Calu3 (cell line): ENCODE data around the gene MED31. TPM values are rescaled to one million over a fixed set of nuclear protein-coding genes. Genes with fewer than 3 reads are reported as not detected.

ENCODE experiments used
- BruUV-seq: library from RNA; stranded (reverse); fragments of 400-500 nt; replicated peaks from 2 replicates; lab custom pipeline; 2021; lab: Mats Ljungman, UMichigan
- CTCF ChIA-PET: fragments of 300-600 bp; sonication (Branson Sonifier 250); formaldehyde crosslinking; loops from one replicate; lab custom pipeline; 2022; ENCODE audit warnings: antibody characterized with exemption; lab: Charles Lee
- DNase-seq: peaks from one replicate; pipeline ENCODE4 v3.0.0; 2022
- H3K27ac Mint-ChIP-seq: one replicate; pipeline ENCODE4 v1.8.0; 2022; ENCODE audit warnings: mixed read lengths; ENCODE audit not compliant: unreplicated experiment
- H3K27me3 Mint-ChIP-seq: one replicate; pipeline ENCODE4 v1.8.0; 2022; ENCODE audit warnings: mixed read lengths; ENCODE audit not compliant: unreplicated experiment
- H3K36me3 Mint-ChIP-seq: one replicate; pipeline ENCODE4 v1.8.0; 2022; ENCODE audit warnings: mild to moderate bottlenecking, moderate library complexity, mixed read lengths; ENCODE audit not compliant: insufficient read depth, unreplicated experiment
- H3K4me1 Mint-ChIP-seq: one replicate; pipeline ENCODE4 v1.8.0; 2022; ENCODE audit warnings: mild to moderate bottlenecking, low read depth, mixed read lengths; ENCODE audit not compliant: unreplicated experiment
- H3K4me3 Mint-ChIP-seq: one replicate; pipeline ENCODE4 v1.8.0; 2022; ENCODE audit warnings: mild to moderate bottlenecking, low read depth, moderate library complexity, mixed read lengths; ENCODE audit not compliant: unreplicated experiment
- H3K9me3 Mint-ChIP-seq: one replicate; pipeline ENCODE4 v1.8.0; 2022; ENCODE audit warnings: low read depth, mixed read lengths; ENCODE audit not compliant: unreplicated experiment
- CTCF ChIP-seq: fragments of 200-600 bp; IDR thresholded peaks from one replicate; pipeline ENCODE4 v1.8.0; 2022; ENCODE audit warnings: antibody characterized with exemption; ENCODE audit not compliant: unreplicated experiment
- intact Hi-C: fragments of 100-400 bp; cut with micrococcal nuclease; formaldehyde crosslinking; loops from one replicate; pipeline ENCODE4 v1.10.0; 2022; ENCODE audit not compliant: unreplicated experiment
- total RNA-seq: library from RNA; stranded (reverse); gene quantifications from 2 replicates; pipeline ENCODE4 v1.2.3, GENCODE V29; 2022

MED31 gene
- total RNA-seq, 1 experiment from 2014 or later, result 19.9 TPM

GRCh38 chr17:6684460-6684783 is 33.0 kb upstream of the MED31 start:
- H3K36me3 Mint-ChIP-seq, result no peaks in the 10 kb centered on the region
- no peak for DNase-seq
- intact Hi-C loops, result no loop called here
- no peak overlapping the region for H3K27ac Mint-ChIP-seq
- H3K9me3 Mint-ChIP-seq, result peaks cover 2% of the 10 kb centered on the region
- peaks cover 31% of the 10 kb centered on the region for H3K27me3 Mint-ChIP-seq
- BruUV-seq, result no TSS peak
- H3K4me1 Mint-ChIP-seq, result peaks cover 8% of the 10 kb centered on the region
- CTCF ChIA-PET, result no interaction called here
- no peak overlapping the region for H3K4me3 Mint-ChIP-seq
- no peak for TF ChIP-seq CTCF

GRCh38 chr17:6683730-6684459 is 32.5 kb upstream of the MED31 start:
- Mint-ChIP-seq H3K4me3 (no peak overlapping the region), H3K9me3 (peaks cover 2% of the 10 kb centered on the region), H3K27me3 (peaks cover 34% of the 10 kb centered on the region), H3K27ac (no peak overlapping the region), H3K36me3 (no peaks in the 10 kb centered on the region), H3K4me1 (peaks cover 8% of the 10 kb centered on the region)
- no peak for DNase-seq
- intact Hi-C loops, result no loop called here
- CTCF ChIA-PET, result interaction anchor here (1.2 kb wide), 1 partner anchor 14 kb away, joined by 3 read pairs; no protein-coding TSS in a partner anchor
- BruUV-seq, result no TSS peak
- TF ChIP-seq CTCF, result no peak

DNA sequence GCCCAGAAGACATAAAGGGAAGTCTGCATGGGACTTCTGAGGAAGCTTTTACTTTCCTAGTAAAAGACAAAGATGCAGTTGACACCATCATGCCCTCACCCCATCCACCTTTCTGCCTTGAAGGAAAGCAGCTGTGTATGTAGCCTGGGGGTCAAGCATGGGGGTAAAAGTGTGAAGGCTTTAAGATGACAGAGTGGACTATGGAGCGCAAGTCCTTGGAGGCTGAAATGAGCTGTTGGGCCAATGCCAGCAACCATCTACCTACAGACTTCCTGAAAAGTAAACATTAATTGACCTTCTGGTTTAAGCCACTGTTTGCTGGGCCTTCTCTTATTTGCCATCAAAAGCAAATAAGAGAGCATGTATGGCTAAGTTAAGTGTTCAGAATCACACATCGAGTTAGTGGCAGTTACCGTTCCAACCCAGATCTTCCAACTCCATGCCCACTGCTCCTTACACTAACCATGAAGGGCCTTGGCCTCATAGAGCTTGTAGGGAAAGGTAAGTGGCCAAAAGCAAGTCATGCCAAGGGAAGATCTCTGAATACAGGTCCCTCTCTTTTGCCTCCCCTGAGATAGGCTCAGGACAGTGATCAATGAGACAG is 31.8 kb upstream of the MED31 start:
- CTCF ChIA-PET, result interaction anchor here (1.2 kb wide), 1 partner anchor 14 kb away, joined by 3 read pairs; no protein-coding TSS in a partner anchor
- no peak for DNase-seq
- H3K9me3 Mint-ChIP-seq, result peaks cover 2% of the 10 kb centered on the region
- no peak overlapping the region for H3K4me3 Mint-ChIP-seq
- intact Hi-C loops, result no loop called here
- no peak for TF ChIP-seq CTCF
- H3K4me1 Mint-ChIP-seq, result peaks cover 13% of the 10 kb centered on the region
- peaks cover 41% of the 10 kb centered on the region for H3K27me3 Mint-ChIP-seq
- no peaks in the 10 kb centered on the region for H3K36me3 Mint-ChIP-seq
- BruUV-seq, result no TSS peak
- H3K27ac Mint-ChIP-seq, result no peak overlapping the region

DNA sequence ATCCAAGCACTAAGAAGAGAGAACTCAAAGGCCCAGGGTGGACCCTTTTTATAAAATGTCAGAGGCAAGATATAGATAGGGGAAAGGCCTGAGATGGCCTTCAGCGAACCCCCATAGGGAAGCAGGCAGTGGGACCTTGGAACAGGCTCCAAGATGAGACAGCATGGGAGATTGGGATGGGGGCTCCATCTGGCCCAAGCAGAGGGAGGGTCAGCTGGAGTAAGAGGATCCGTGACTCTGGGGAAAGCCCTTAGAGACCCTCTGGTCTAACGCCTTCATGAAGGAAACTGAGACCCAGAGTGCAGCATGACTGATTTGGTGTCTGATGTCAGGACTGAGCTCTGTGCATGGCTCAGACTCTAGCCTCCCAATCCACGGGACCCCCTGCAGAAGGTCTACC is 30.9 kb upstream of the MED31 start:
- TF ChIP-seq CTCF, result no peak
- Mint-ChIP-seq H3K27me3 (peaks cover 41% of the 10 kb centered on the region), H3K4me3 (no peak overlapping the region), H3K9me3 (peaks cover 2% of the 10 kb centered on the region), H3K36me3 (no peaks in the 10 kb centered on the region), H3K4me1 (peaks cover 13% of the 10 kb centered on the region), H3K27ac (no peak overlapping the region)
- DNase-seq, result no peak
- intact Hi-C loops, result no loop called here
- CTCF ChIA-PET, result no interaction called here
- no TSS peak for BruUV-seq
